ENCODE results near the gene KIF6.

Gene KIF6

GRCh38 chr6:39451831-39452230 is 273.4 kb downstream of the KIF6 start:
- no peak for DNase-seq (ENCODE audit: low read depth in 2 of 2)

- no peak for DNase-seq (ENCODE audit: low read depth in 2 of 2)
Measured at GRCh38 chr6:39449022-39449421, 276.2 kb downstream of the KIF6 start.

GRCh38 chr6:39446909-39447308 is 278.3 kb downstream of the KIF6 start:
- no peak for DNase-seq (ENCODE audit: low read depth in 2 of 2)

GRCh38 chr6:39445667-39446066 is 279.5 kb downstream of the KIF6 start:
- DNase-seq (ENCODE audit: low read depth in 2 of 2) = no peak

- no peak for DNase-seq (ENCODE audit: low read depth in 2 of 2)
Measured at GRCh38 chr6:39444479-39445019, 280.7 kb downstream of the KIF6 start.

GRCh38 chr6:39441986-39442385 is 283.2 kb downstream of the KIF6 start:
- DNase-seq (ENCODE audit: low read depth in 2 of 2) = no peak

GRCh38 chr6:39441301-39441700 is 283.9 kb downstream of the KIF6 start:
- no peak for DNase-seq (ENCODE audit: low read depth in 2 of 2)

GRCh38 chr6:39440039-39440426 is 285.2 kb downstream of the KIF6 start:
- no peak for DNase-seq (ENCODE audit: low read depth in 2 of 2)

GRCh38 chr6:39439342-39440038 is 285.7 kb downstream of the KIF6 start:
- DNase-seq (ENCODE audit: low read depth in 2 of 2) = no peak

- DNase-seq (ENCODE audit: low read depth in 2 of 2) = no peak
Measured at GRCh38 chr6:39433630-39434029, 291.6 kb downstream of the KIF6 start.

GRCh38 chr6:39432330-39433025 is 292.7 kb downstream of the KIF6 start:
- DNase-seq (ENCODE audit: low read depth in 2 of 2) = no peak

- no peak for DNase-seq (ENCODE audit: low read depth in 2 of 2)
Measured at GRCh38 chr6:39430871-39431523, 294.2 kb downstream of the KIF6 start.

- no peak for DNase-seq (ENCODE audit: low read depth in 2 of 2)
Measured at GRCh38 chr6:39430446-39430845, 294.8 kb downstream of the KIF6 start.

- no peak for DNase-seq (ENCODE audit: low read depth in 2 of 2)
Measured at GRCh38 chr6:39428816-39429215, 296.4 kb downstream of the KIF6 start.

- no peak for DNase-seq (ENCODE audit: low read depth in 2 of 2)
Measured at GRCh38 chr6:39428152-39428551, 297.1 kb downstream of the KIF6 start.

GRCh38 chr6:39426073-39426456 is 299.1 kb downstream of the KIF6 start:
- no peak for DNase-seq (ENCODE audit: low read depth in 2 of 2)

GRCh38 chr6:39425346-39426072 is 299.7 kb downstream of the KIF6 start:
- DNase-seq (ENCODE audit: low read depth in 2 of 2) = no peak

GRCh38 chr6:39424831-39425230 is 300.4 kb downstream of the KIF6 start:
- no peak for DNase-seq (ENCODE audit: low read depth in 2 of 2)

- no peak for DNase-seq (ENCODE audit: low read depth in 2 of 2)
Measured at GRCh38 chr6:39422238-39422637, 303.0 kb downstream of the KIF6 start.

GRCh38 chr6:39421383-39422225 is 303.6 kb downstream of the KIF6 start:
- no peak for DNase-seq (ENCODE audit: low read depth in 2 of 2)

Data from stimulated activated CD4-positive, alpha-beta T cell treated with anti-CD3 and anti-CD28 coated beads, Interleukin-1b, Interleukin-23, amount 100 ng/mL, for 1 hour (primary cell).